Gastrocnemius medialis (tissue), 4 donors: ENCODE data around the gene TXLNB.

Experiments
- POLR2A ChIP-seq, 2 donors: fragments of 450-650 bp; IDR thresholded peaks; one replicate each; pipeline ENCODE4 v1.6.1; 2017; ENCODE audit warnings: antibody characterized with exemption in 2 of 2, mild to moderate bottlenecking in 2 of 2, moderate library complexity in 2 of 2
- TF ChIP-seq, protein P1 (sequence below), 5 experiments: fragments of 450-650 bp in 3 of 5; fragments of 200-600 bp in 2 of 5; sonication (generic) in 2 of 5; IDR thresholded peaks in 4 of 5; conservative IDR thresholded peaks in 1 of 5; 1 replicate in 4 of 5; 2 replicates in 1 of 5; pipeline ENCODE4 v1.5.1; 2016 to 2019; ENCODE audit warnings: antibody characterized with exemption in 5 of 5, mild to moderate bottlenecking in 3 of 5, moderate library complexity in 3 of 5

DNA sequence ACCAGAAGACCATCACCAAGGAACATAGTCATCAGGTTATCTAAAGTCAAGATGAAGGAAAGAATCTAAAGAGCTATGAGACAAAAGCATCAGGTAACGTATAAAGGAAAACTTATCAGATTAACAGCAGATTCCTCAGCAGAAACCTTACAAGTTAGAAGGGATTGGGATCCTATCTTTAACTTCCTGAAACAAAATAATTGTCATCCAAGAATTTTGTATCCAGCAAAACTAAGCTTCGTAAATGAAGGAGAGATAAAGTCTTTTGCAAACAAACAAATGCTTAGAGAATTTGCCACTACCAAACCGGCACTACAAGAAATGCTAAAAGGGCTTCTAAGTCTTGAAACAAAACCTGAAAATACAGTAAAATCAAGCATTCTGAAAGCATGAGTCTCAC, 86.0 kb downstream of the TXLNB start:
- TF ChIP-seq, protein P1, sequence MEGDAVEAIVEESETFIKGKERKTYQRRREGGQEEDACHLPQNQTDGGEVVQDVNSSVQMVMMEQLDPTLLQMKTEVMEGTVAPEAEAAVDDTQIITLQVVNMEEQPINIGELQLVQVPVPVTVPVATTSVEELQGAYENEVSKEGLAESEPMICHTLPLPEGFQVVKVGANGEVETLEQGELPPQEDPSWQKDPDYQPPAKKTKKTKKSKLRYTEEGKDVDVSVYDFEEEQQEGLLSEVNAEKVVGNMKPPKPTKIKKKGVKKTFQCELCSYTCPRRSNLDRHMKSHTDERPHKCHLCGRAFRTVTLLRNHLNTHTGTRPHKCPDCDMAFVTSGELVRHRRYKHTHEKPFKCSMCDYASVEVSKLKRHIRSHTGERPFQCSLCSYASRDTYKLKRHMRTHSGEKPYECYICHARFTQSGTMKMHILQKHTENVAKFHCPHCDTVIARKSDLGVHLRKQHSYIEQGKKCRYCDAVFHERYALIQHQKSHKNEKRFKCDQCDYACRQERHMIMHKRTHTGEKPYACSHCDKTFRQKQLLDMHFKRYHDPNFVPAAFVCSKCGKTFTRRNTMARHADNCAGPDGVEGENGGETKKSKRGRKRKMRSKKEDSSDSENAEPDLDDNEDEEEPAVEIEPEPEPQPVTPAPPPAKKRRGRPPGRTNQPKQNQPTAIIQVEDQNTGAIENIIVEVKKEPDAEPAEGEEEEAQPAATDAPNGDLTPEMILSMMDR (IDR thresholded peaks at IDR 0.05 in 4 of 5, conservative IDR thresholded peaks at IDR 0.05 in 1 of 5): no peak
- no peak for TF ChIP-seq POLR2A (IDR thresholded peaks at IDR 0.05)
